HG03520 (cell line): ENCODE data around the gene IGFL1.
"Not testable (repeated sequence)": the region's sequence is repeated elsewhere in the genome, so short reads cannot be mapped to it uniquely, and the experiment has no call there.

ENCODE experiments used
- ATAC-seq: cut with Tn5 transposase; IDR thresholded peaks from one replicate; pipeline ENCODE4 v1.9.1; 2021; ENCODE audit warnings: mild to moderate bottlenecking, moderate library complexity; ENCODE audit not compliant: unreplicated experiment

Gene IGFL1

GRCh38 chr19:46264801-46265200 lies 35.3 kb downstream of the IGFL1 start:
- ATAC-seq, result not testable (repeated sequence)

DNA sequence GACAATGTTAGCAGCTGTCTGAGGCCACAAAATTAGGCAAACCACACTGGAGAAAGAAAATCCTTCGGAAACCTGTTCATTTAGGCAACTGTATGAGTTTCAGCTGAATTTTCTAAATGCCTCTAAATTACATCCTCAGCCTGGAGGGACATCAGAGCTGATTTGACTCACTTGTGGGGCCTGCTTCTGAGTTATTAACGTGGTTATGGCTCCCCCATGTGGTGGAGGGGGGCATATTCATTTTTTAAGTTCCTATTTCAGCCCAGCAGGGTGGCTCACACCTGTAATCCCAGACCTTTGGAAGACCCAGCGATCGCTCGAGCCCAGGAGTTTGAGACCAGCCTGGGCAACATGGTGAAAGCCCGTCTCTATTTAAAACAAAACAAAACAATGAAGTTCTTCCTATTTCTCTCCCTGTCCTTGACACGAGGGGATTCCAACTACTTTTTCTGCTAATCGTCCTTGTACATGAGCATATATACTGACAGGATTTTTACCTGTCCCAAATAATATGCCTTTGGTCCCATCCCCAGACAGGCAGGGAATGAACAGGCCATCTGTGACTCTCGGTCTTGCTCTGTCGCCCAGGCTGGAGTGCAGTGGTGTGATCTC lies 35.8 kb downstream of the IGFL1 start:
- ATAC-seq, result no peak

DNA sequence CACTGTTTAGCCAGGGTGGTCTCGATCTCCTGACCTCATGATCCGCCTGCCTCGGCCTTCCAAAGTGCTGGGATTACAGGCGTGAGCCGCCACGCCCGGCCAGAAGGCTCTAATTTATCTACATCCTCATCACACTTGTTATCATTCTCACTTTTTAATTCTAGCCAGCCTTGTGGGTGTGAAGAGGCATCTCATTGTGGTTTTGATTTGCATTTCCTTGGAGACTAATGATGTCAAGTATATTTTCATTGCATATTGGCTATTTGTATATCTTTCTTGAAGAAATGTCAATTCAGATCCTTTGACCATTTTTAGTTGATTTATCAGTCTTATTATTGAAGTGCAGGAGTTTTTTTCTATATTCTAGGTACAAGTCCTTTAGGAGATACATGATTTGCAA lies 39.6 kb downstream of the IGFL1 start:
- ATAC-seq, result no peak

GRCh38 chr19:46270521-46271256 lies 41.1 kb downstream of the IGFL1 start:
- ATAC-seq, result no peak

DNA sequence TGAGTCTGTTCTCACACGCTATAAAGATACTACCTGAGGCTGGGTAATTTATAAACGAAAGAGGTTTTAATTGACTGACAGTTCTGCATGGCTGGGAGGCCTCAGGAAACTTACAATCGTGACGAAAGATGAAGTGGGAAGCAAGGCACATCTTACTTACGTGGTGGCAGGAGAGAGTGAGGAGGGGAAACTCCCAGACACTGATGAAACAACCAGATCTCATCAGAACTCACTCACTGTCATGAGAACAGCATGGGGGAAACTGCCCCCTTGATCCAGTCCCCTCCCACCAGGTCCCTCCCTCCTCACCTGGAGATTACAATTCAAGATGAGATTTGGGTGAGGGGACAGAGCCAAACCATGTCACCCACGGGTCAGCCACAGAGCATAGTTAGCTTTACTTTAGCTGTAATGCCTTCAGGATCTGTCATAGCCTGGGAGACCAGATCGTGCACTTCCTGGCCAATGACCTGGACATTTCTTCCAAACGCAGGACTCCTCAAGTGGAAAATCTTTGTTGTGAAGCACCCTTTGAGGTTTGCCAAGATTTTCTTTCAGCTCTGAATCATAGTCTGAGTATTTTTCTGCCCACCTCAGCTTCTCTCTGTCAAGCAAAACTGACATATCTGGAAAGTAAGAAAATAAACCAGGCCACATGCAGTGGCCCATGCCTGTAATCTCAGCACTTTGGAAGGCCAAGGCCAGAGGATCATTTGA lies 42.1 kb downstream of the IGFL1 start:
- no peak for ATAC-seq

- not testable (repeated sequence) for ATAC-seq
Observed at GRCh38 chr19:46273931-46274330, 44.4 kb downstream of the IGFL1 start.

DNA sequence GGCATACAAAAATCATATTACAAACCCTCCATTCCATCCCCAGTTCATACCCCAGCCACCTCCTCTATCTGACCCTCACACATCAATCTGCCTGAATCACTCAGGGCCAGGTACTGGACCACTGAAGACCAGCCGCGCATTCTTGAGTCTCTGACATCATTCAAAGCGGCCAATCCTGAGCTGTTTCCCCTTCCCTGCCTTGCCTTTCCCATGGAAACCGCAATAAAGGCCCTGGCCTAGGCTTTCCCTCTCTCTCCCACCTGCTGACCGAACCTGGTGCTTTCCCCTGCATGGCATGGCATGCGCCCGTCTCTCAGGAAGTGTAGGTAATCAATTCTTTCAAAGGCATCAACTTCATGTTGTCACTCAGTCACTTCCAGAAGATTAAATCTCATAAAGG lies 49.6 kb downstream of the IGFL1 start:
- ATAC-seq, result no peak
